ENCODE measurements around the gene JAKMIP1.

Gene JAKMIP1

GRCh38 chr4:6201580-6202091 is 1.3 kb upstream of the JAKMIP1 start:
- DNase-seq (ENCODE audit: low spot score): no peak

GRCh38 chr4:6200922-6201362 is 593 bp upstream of the JAKMIP1 start:
- no peak for DNase-seq (ENCODE audit: low spot score)

- DNase-seq (ENCODE audit: low spot score): no peak
These were observed 877 bp downstream of the JAKMIP1 start for GRCh38 chr4:6199422-6199921.

GRCh38 chr4:6198768-6199421 is 1.5 kb downstream of the JAKMIP1 start:
- no peak for DNase-seq (ENCODE audit: low spot score)

GRCh38 chr4:6198278-6198677 is 2.1 kb downstream of the JAKMIP1 start:
- DNase-seq (ENCODE audit: low spot score): no peak

- DNase-seq (ENCODE audit: low spot score): no peak
These were observed 2.7 kb downstream of the JAKMIP1 start for GRCh38 chr4:6197433-6198174.

- no peak for DNase-seq (ENCODE audit: low spot score)
These were observed 3.5 kb downstream of the JAKMIP1 start for GRCh38 chr4:6196871-6197270.

GRCh38 chr4:6196324-6196723 is 4.0 kb downstream of the JAKMIP1 start:
- DNase-seq (ENCODE audit: low spot score): no peak

GRCh38 chr4:6195602-6196319 is 4.6 kb downstream of the JAKMIP1 start:
- DNase-seq (ENCODE audit: low spot score): no peak

- no peak for DNase-seq (ENCODE audit: low spot score)
These were observed 5.7 kb downstream of the JAKMIP1 start for GRCh38 chr4:6194458-6195195.

GRCh38 chr4:6193399-6193798 is 7.0 kb downstream of the JAKMIP1 start:
- DNase-seq (ENCODE audit: low spot score): no peak

GRCh38 chr4:6192245-6192644 is 8.1 kb downstream of the JAKMIP1 start:
- no peak for DNase-seq (ENCODE audit: low spot score)

- DNase-seq (ENCODE audit: low spot score): no peak
These were observed 8.8 kb downstream of the JAKMIP1 start for GRCh38 chr4:6191448-6192130.

- no peak for DNase-seq (ENCODE audit: low spot score)
These were observed 9.9 kb downstream of the JAKMIP1 start for GRCh38 chr4:6190486-6190885.

GRCh38 chr4:6189511-6189910 is 10.8 kb downstream of the JAKMIP1 start:
- DNase-seq (ENCODE audit: low spot score): no peak

- DNase-seq (ENCODE audit: low spot score): no peak
These were observed 11.6 kb downstream of the JAKMIP1 start for GRCh38 chr4:6188687-6189305.

GRCh38 chr4:6184169-6184568 is 16.2 kb downstream of the JAKMIP1 start:
- no peak for DNase-seq (ENCODE audit: low spot score)

GRCh38 chr4:6183740-6184139 is 16.6 kb downstream of the JAKMIP1 start:
- DNase-seq (ENCODE audit: low spot score): no peak

- DNase-seq (ENCODE audit: low spot score): no peak
These were observed 17.7 kb downstream of the JAKMIP1 start for GRCh38 chr4:6182376-6183280.

Data from AG08396 (cell line).